ENCODE data around the gene SH2D1B.
"Not testable (repeated sequence)": the region's sequence is repeated elsewhere in the genome, so short reads cannot be mapped to it uniquely, and the experiment has no call there.

SH2D1B gene

GRCh38 chr1:162360237-162360873, 51.6 kb downstream of the SH2D1B start:
- no peak for DNase-seq

- no peak for DNase-seq
These were observed 52.3 kb downstream of the SH2D1B start for GRCh38 chr1:162359523-162360236.

GRCh38 chr1:162358928-162359327, 53.0 kb downstream of the SH2D1B start:
- DNase-seq = no peak

- DNase-seq = peak; percentile 77
These were observed 54.2 kb downstream of the SH2D1B start for GRCh38 chr1:162357681-162358266.

- no peak for DNase-seq
These were observed 58.2 kb downstream of the SH2D1B start for GRCh38 chr1:162353702-162354101.

- no peak for DNase-seq
These were observed 58.9 kb downstream of the SH2D1B start for GRCh38 chr1:162353078-162353477.

- DNase-seq = not testable (repeated sequence)
These were observed 60.1 kb downstream of the SH2D1B start for GRCh38 chr1:162351874-162352273.

- no peak for DNase-seq
These were observed 60.6 kb downstream of the SH2D1B start for GRCh38 chr1:162351246-162351842.

GRCh38 chr1:162349635-162350330, 62.2 kb downstream of the SH2D1B start:
- DNase-seq = peak; percentile 81

- peak; percentile 28 for DNase-seq
These were observed 64.7 kb downstream of the SH2D1B start for GRCh38 chr1:162347281-162347680.
